HepG2 (cell line): ENCODE measurements around the gene CIROP. TPM values are rescaled to one million over a fixed set of nuclear protein-coding genes. Genes with fewer than 3 reads are reported as not detected.

Experiments used
- AGO2 ChIP-seq: fragments of 200-400 bp; formaldehyde crosslinking; optimal IDR thresholded peaks from 2 replicates; pipeline ENCODE3; 2017; ENCODE audit warnings: mild to moderate bottlenecking, low read depth, low read length, moderate library complexity
- ARID4A ChIP-seq: sonication (generic); formaldehyde crosslinking; IDR thresholded peaks from 2 replicates; pipeline ENCODE4 v1.5.0; 2020; ENCODE audit warnings: mild to moderate bottlenecking, missing genetic modification reagents, borderline replicate concordance
- CENPBD1 ChIP-seq: sonication (generic); formaldehyde crosslinking; IDR thresholded peaks from 2 replicates; pipeline ENCODE4 v1.8.0; 2022; ENCODE audit warnings: missing genetic modification reagents, low read depth, mild to moderate bottlenecking, borderline replicate concordance
- ELF1 ChIP-seq: sonication (generic); formaldehyde crosslinking; IDR thresholded peaks from 2 replicates; pipeline ENCODE4 v1.4.0; 2020; ENCODE audit warnings: missing genetic modification reagents
- FIP1L1 ChIP-seq: fragments of 200-400 bp; formaldehyde crosslinking; IDR thresholded peaks from 2 replicates; pipeline ENCODE4 v1.6.1; 2018; ENCODE audit warnings: low read depth, mild to moderate bottlenecking, low read length, moderate library complexity, borderline replicate concordance; ENCODE audit not compliant: insufficient read depth
- IRF2 ChIP-seq: IDR thresholded peaks from 2 replicates; pipeline ENCODE4 v1.6.1; 2018; ENCODE audit warnings: missing genetic modification reagents, missing compliant biosample characterization
- JDP2 ChIP-seq: sonication (generic); formaldehyde crosslinking; IDR thresholded peaks from 2 replicates; pipeline ENCODE4 v1.8.1; 2022; ENCODE audit warnings: missing genetic modification reagents, borderline replicate concordance
- MATR3 ChIP-seq: sonication (generic); formaldehyde crosslinking; IDR thresholded peaks from 2 replicates; pipeline ENCODE4 v1.4.0; 2020; ENCODE audit warnings: missing genetic modification reagents
- MIXL1 ChIP-seq: IDR thresholded peaks from 2 replicates; pipeline ENCODE4 v1.6.1; 2016
- MTA3 ChIP-seq: sonication (generic); formaldehyde crosslinking; IDR thresholded peaks from 2 replicates; pipeline ENCODE4 v1.4.0; 2020; ENCODE audit warnings: missing genetic modification reagents
- NFE2L2 ChIP-seq: fragments of 150-350 bp; IDR thresholded peaks from 2 replicates; pipeline ENCODE4 v1.6.1; 2014; ENCODE audit warnings: low read length
- NKX3-1 ChIP-seq: sonication (generic); formaldehyde crosslinking; IDR thresholded peaks from 2 replicates; pipeline ENCODE4 v1.5.0; 2020; ENCODE audit warnings: missing genetic modification reagents
- POGK ChIP-seq: sonication (generic); formaldehyde crosslinking; conservative IDR thresholded peaks from 2 replicates; pipeline ENCODE4 v1.8.0; 2022; ENCODE audit warnings: mild to moderate bottlenecking, moderate library complexity, missing genetic modification reagents
- TMF1 ChIP-seq: sonication (generic); formaldehyde crosslinking; IDR thresholded peaks from 2 replicates; pipeline ENCODE4 v1.8.1; 2022; ENCODE audit warnings: low read depth, missing genetic modification reagents
- ZBTB42 ChIP-seq: sonication (generic); formaldehyde crosslinking; IDR thresholded peaks from 2 replicates; pipeline ENCODE4 v1.5.0; 2020; ENCODE audit warnings: mild to moderate bottlenecking, missing genetic modification reagents
- ZFP90 ChIP-seq: sonication (generic); formaldehyde crosslinking; IDR thresholded peaks from 2 replicates; pipeline ENCODE4 v1.8.0; 2022; ENCODE audit warnings: missing genetic modification reagents, mild to moderate bottlenecking, inconsistent platforms, borderline replicate concordance
- ZNF18 ChIP-seq: sonication (generic); formaldehyde crosslinking; IDR thresholded peaks from 2 replicates; pipeline ENCODE4 v1.8.0; 2022; ENCODE audit warnings: mild to moderate bottlenecking, missing genetic modification reagents; ENCODE audit not compliant: insufficient replicate concordance
- ZNF343 ChIP-seq: sonication (generic); formaldehyde crosslinking; IDR thresholded peaks from 2 replicates; pipeline ENCODE4 v1.4.0; 2020; ENCODE audit warnings: mild to moderate bottlenecking, missing genetic modification reagents
- ZNF678 ChIP-seq: sonication (generic); formaldehyde crosslinking; IDR thresholded peaks from 2 replicates; pipeline ENCODE4 v1.4.0; 2020; ENCODE audit warnings: mild to moderate bottlenecking, missing genetic modification reagents
- ZNF891 ChIP-seq: sonication (generic); formaldehyde crosslinking; IDR thresholded peaks from 2 replicates; pipeline ENCODE4 v1.5.0; 2020; ENCODE audit warnings: mild to moderate bottlenecking, missing genetic modification reagents
- ZSCAN21 ChIP-seq: sonication (generic); formaldehyde crosslinking; IDR thresholded peaks from 2 replicates; pipeline ENCODE4 v1.8.0; 2022; ENCODE audit warnings: mild to moderate bottlenecking, missing genetic modification reagents, moderate library complexity, borderline replicate concordance
- polyA plus RNA-seq, 8 experiments: library from polyadenylated mRNA; depleted of rRNA in 3 of 8; stranded (reverse) in 7 of 8; unstranded in 1 of 8; fragments of >200 nt; fragmentation: Illumina TruSeq in 4 of 8; extraction: Trizol in 4 of 8; gene quantifications; 2 replicates each; pipeline versions ENCODE4 v1.2.1 to v1.2.3, GENCODE V29; 2011 to 2016; ENCODE audit warnings: low read depth in 4 of 8, missing spikeins in 1 of 8, mixed read lengths in 1 of 8; ENCODE audit not compliant: insufficient read depth in 1 of 8
- total RNA-seq, 5 experiments: library from RNA; depleted of rRNA; stranded (reverse); fragments of >200 nt; fragmentation: Illumina TruSeq; extraction: Trizol; gene quantifications; 2 replicates each; pipeline ENCODE4 v1.2.3, GENCODE V29; 2016; ENCODE audit warnings: low read depth in 1 of 5

The CIROP gene
- total and polyA plus RNA-seq, 2 of the 13 experiments (the other 11 are each of a cell fraction or from before 2014, with no cell fraction given): 0.07 TPM; not detected in 1

GRCh38 chr14:23057757-23058653 is 46.8 kb downstream of the CIROP start (continued):
- TF ChIP-seq ARID4A (CRISPR knock-in tag) (0 out of 2 replicates have a peak, but pooled peaks have one; percentile 69), MATR3 (no peak), ZFP90 (CRISPR knock-in tag) (peak; percentile 94), NKX3-1 (CRISPR knock-in tag) (no peak; the same call in 1 of the 2 replicates), NFE2L2 (peak; percentile 27; the same call in 1 of the 2 replicates), ZNF891 (CRISPR knock-in tag) (no peak; the same call in 1 of the 2 replicates), AGO2 (peak; percentile 100), ZSCAN21 (peak; percentile 92), POGK (CRISPR knock-in tag) (peak; percentile 91; the same call in 1 of the 2 replicates), ZBTB42 (CRISPR knock-in tag) (0 out of 2 replicates have a peak, but pooled peaks have one; percentile 78), ELF1 (CRISPR knock-in tag) (peak; percentile 54; the same call in 1 of the 2 replicates), ZNF18 (no peak), FIP1L1 (peak; percentile 99), TMF1 (CRISPR knock-in tag) (no peak), JDP2 (peak; percentile 43; the same call in 1 of the 2 replicates), MTA3 (CRISPR knock-in tag) (no peak), CENPBD1 (CRISPR knock-in tag) (no peak), ZNF678 (CRISPR knock-in tag) (no peak; the same call in none of the 2 replicates), IRF2 (CRISPR knock-in tag) (peak; percentile 92), MIXL1 (CRISPR knock-in tag) (peak; percentile 76), ZNF343 (CRISPR knock-in tag) (peak; percentile 87; the same call in 1 of the 2 replicates)
